Duodenal mucosa (tissue), 2 donors: ENCODE results near the gene PRKCA.

ENCODE experiments used
- H3K27ac ChIP-seq: one replicate; pipeline ENCODE4 v1.7.0; 2013; ENCODE audit warnings: low read depth, low read length
- H3K27me3 ChIP-seq, 2 donors: one replicate each; pipeline ENCODE4 v1.7.0; 2013; ENCODE audit warnings: low read length in 2 of 2, control low read depth in 1 of 2; ENCODE audit not compliant: insufficient read depth in 2 of 2, control insufficient read depth in 1 of 2
- H3K36me3 ChIP-seq, 2 donors: one replicate each; pipeline ENCODE4 v1.7.0; 2013; ENCODE audit warnings: low read length in 2 of 2, control low read depth in 1 of 2; ENCODE audit not compliant: insufficient read depth in 2 of 2, control insufficient read depth in 1 of 2
- H3K4me1 ChIP-seq, 2 donors: one replicate each; pipeline ENCODE4 v1.7.0; 2013; ENCODE audit warnings: low read length in 2 of 2, control low read depth in 1 of 2; ENCODE audit not compliant: insufficient read depth in 2 of 2, control insufficient read depth in 1 of 2
- H3K4me3 ChIP-seq, 2 donors: one replicate each; pipeline ENCODE4 v1.7.0; 2013; ENCODE audit warnings: low read length in 2 of 2, low read depth in 1 of 2
- H3K9ac ChIP-seq, 2 donors: one replicate each; pipeline ENCODE4 v1.7.0; 2013; ENCODE audit warnings: low read length in 2 of 2, low read depth in 1 of 2
- H3K9me3 ChIP-seq, 2 donors: one replicate each; pipeline ENCODE4 v1.7.0; 2013; ENCODE audit warnings: low read length in 2 of 2, control low read depth in 1 of 2; ENCODE audit not compliant: control insufficient read depth in 1 of 2

Gene PRKCA

GRCh38 chr17:66531851-66532295 lies 229.5 kb downstream of the PRKCA start:
- H3K36me3 ChIP-seq = no peaks in the 10 kb centered on the region
- no peaks in the 10 kb centered on the region for H3K9me3 ChIP-seq
- no peaks in the 10 kb centered on the region for H3K27me3 ChIP-seq
- no peak overlapping the region for H3K27ac ChIP-seq
- no peak overlapping the region for H3K9ac ChIP-seq
- no peak overlapping the region for H3K4me3 ChIP-seq
- no peaks in the 10 kb centered on the region for H3K4me1 ChIP-seq

- Histone ChIP-seq H3K27me3 (no peaks in the 10 kb centered on the region), H3K27ac (no peak overlapping the region), H3K4me3 (no peak overlapping the region), H3K36me3 (no peaks in the 10 kb centered on the region), H3K4me1 (peaks cover 0 to 2% of the 10 kb centered on the region in 2 donors), H3K9me3 (no peaks in the 10 kb centered on the region), H3K9ac (no peak overlapping the region)
Observed at GRCh38 chr17:66533572-66533971, 231.2 kb downstream of the PRKCA start.

GRCh38 chr17:66533986-66534385 lies 231.6 kb downstream of the PRKCA start:
- Histone ChIP-seq H3K4me1 (peaks cover 2 to 3% of the 10 kb centered on the region in 2 donors), H3K9ac (no peak overlapping the region), H3K4me3 (no peak overlapping the region), H3K27me3 (no peaks in the 10 kb centered on the region), H3K36me3 (no peaks in the 10 kb centered on the region), H3K27ac (no peak overlapping the region), H3K9me3 (no peaks in the 10 kb centered on the region)

- no peaks in the 10 kb centered on the region for H3K27me3 ChIP-seq
- H3K27ac ChIP-seq = no peak overlapping the region
- no peak overlapping the region for H3K9ac ChIP-seq
- no peaks in the 10 kb centered on the region for H3K9me3 ChIP-seq
- H3K4me3 ChIP-seq = no peak overlapping the region
- H3K4me1 ChIP-seq = peaks cover 5 to 8% of the 10 kb centered on the region in 2 donors
- no peaks in the 10 kb centered on the region for H3K36me3 ChIP-seq
Observed at GRCh38 chr17:66535611-66536010, 233.2 kb downstream of the PRKCA start.

GRCh38 chr17:66537502-66537901 lies 235.1 kb downstream of the PRKCA start:
- Histone ChIP-seq H3K27ac (no peak overlapping the region), H3K4me3 (no peak overlapping the region), H3K4me1 (peaks cover 20 to 24% of the 10 kb centered on the region in 2 donors), H3K36me3 (no peaks in the 10 kb centered on the region), H3K9ac (no peak overlapping the region), H3K27me3 (no peaks in the 10 kb centered on the region), H3K9me3 (no peaks in the 10 kb centered on the region)

GRCh38 chr17:66538776-66539175 lies 236.4 kb downstream of the PRKCA start:
- Histone ChIP-seq H3K4me3 (no peak overlapping the region), H3K27me3 (no peaks in the 10 kb centered on the region), H3K9me3 (no peaks in the 10 kb centered on the region), H3K9ac (no peak overlapping the region), H3K36me3 (no peaks in the 10 kb centered on the region), H3K4me1 (peaks cover 22 to 24% of the 10 kb centered on the region in 2 donors), H3K27ac (no peak overlapping the region)

- Histone ChIP-seq H3K9me3 (no peaks in the 10 kb centered on the region), H3K9ac (no peak overlapping the region), H3K4me1 (peaks cover 24 to 25% of the 10 kb centered on the region in 2 donors), H3K27ac (peak overlapping the region; percentile 16), H3K4me3 (no peak overlapping the region), H3K36me3 (no peaks in the 10 kb centered on the region), H3K27me3 (no peaks in the 10 kb centered on the region)
Observed at GRCh38 chr17:66540131-66540781, 237.8 kb downstream of the PRKCA start.

GRCh38 chr17:66541461-66542128 lies 239.2 kb downstream of the PRKCA start:
- Histone ChIP-seq H3K4me3 (no peak overlapping the region), H3K36me3 (no peaks in the 10 kb centered on the region), H3K9ac (no peak overlapping the region), H3K27me3 (no peaks in the 10 kb centered on the region), H3K27ac (no peak overlapping the region), H3K9me3 (no peaks in the 10 kb centered on the region), H3K4me1 (peaks cover 24 to 25% of the 10 kb centered on the region in 2 donors)

- Histone ChIP-seq H3K27ac (no peak overlapping the region), H3K4me1 (peaks cover 25 to 31% of the 10 kb centered on the region in 2 donors), H3K9ac (no peak overlapping the region), H3K36me3 (no peaks in the 10 kb centered on the region), H3K4me3 (peak overlapping the region in 1 of 2 donors; percentile 9), H3K27me3 (no peaks in the 10 kb centered on the region), H3K9me3 (no peaks in the 10 kb centered on the region)
Observed at GRCh38 chr17:66542129-66542966, 239.9 kb downstream of the PRKCA start.

- Histone ChIP-seq H3K27ac (no peak overlapping the region), H3K4me1 (peaks cover 26 to 38% of the 10 kb centered on the region in 2 donors), H3K9me3 (no peaks in the 10 kb centered on the region), H3K36me3 (no peaks in the 10 kb centered on the region), H3K4me3 (no peak overlapping the region), H3K9ac (no peak overlapping the region), H3K27me3 (no peaks in the 10 kb centered on the region)
Observed at GRCh38 chr17:66542967-66543520, 240.6 kb downstream of the PRKCA start.
